SK-N-SH (cell line): ENCODE measurements around the gene MT1H. TPM values are rescaled to one million over a fixed set of nuclear protein-coding genes. Genes with fewer than 3 reads are reported as not detected.

Source experiments
- CTCF ChIA-PET: fragments of 300-600, 350-600 bp; formaldehyde crosslinking; extraction: SDS; loops from one replicate; lab custom pipeline; 2021; lab: Yijun Ruan, JAX
- POLR2A ChIA-PET: fragments of 350-600 bp; sonication (Branson Sonifier 250); formaldehyde crosslinking; extraction: SDS; loops from one replicate; lab custom pipeline; 2020; ENCODE audit warnings: antibody characterized with exemption, inconsistent platforms; lab: Yijun Ruan, JAX
- DNase-seq: peaks from one replicate; pipeline ENCODE4 v3.0.0; 2012
- H2AFZ ChIP-seq: fragments of 200-600 bp; sonication (generic); 2 replicates; pipeline ENCODE4 v1.8.1; 2016; ENCODE audit warnings: antibody characterized with exemption, mild to moderate bottlenecking, low read depth
- H3F3A ChIP-seq: fragments of 200-600 bp; sonication (generic); replicated peaks from 2 replicates; pipeline ENCODE3; 2016; ENCODE audit warnings: antibody characterized with exemption, mild to moderate bottlenecking; ENCODE audit not compliant: insufficient read depth
- H3K27ac ChIP-seq, 2 experiments: fragments of 200-500 bp in 1 of 2; fragments of 200-600 bp in 1 of 2; sonication (Bioruptor generic) in 1 of 2; sonication (generic), shearing (Covaris generic) in 1 of 2; 2 replicates each; pipeline versions ENCODE4 v1.5.1 to v1.6.1; 2014 to 2016; ENCODE audit warnings: low read depth in 2 of 2, inconsistent platforms in 1 of 2, low read length in 1 of 2, mild to moderate bottlenecking in 1 of 2, mixed read lengths in 1 of 2
- H3K27me3 ChIP-seq: fragments of 200-600 bp; sonication (generic), shearing (Covaris generic); 2 replicates; pipeline ENCODE4 v1.6.1; 2016; ENCODE audit warnings: mixed run types; ENCODE audit not compliant: insufficient read depth
- H3K36me3 ChIP-seq, 2 experiments: fragments of 200-500 bp in 1 of 2; fragments of 200-600 bp in 1 of 2; sonication (Bioruptor generic) in 1 of 2; sonication (generic) in 1 of 2; replicated peaks in 1 of 2; 2 replicates each; pipeline versions ENCODE3 to v1.5.1; 2014 to 2016; ENCODE audit warnings: low read length in 1 of 2, mild to moderate bottlenecking in 1 of 2; ENCODE audit not compliant: insufficient read depth in 2 of 2, control insufficient read depth in 1 of 2
- H3K4me1 ChIP-seq, 2 experiments: fragments of 200-500 bp in 1 of 2; fragments of 200-600 bp in 1 of 2; sonication (Bioruptor generic) in 1 of 2; sonication (generic), shearing (Covaris generic) in 1 of 2; 2 replicates each; pipeline versions ENCODE4 v1.5.1 to v1.6.1; 2014 to 2016; ENCODE audit warnings: low read depth in 1 of 2, low read length in 1 of 2, mixed run types in 1 of 2; ENCODE audit not compliant: insufficient read depth in 2 of 2, control insufficient read depth in 1 of 2
- H3K4me2 ChIP-seq: fragments of 200-600 bp; sonication (generic), shearing (Covaris generic); 2 replicates; pipeline ENCODE4 v1.6.1; 2017; ENCODE audit warnings: mixed run types
- H3K4me3 ChIP-seq, 2 experiments: fragments of 200-500 bp in 1 of 2; fragments of 200-600 bp in 1 of 2; sonication (Bioruptor generic) in 1 of 2; sonication (generic), shearing (Covaris generic) in 1 of 2; 2 replicates each; pipeline versions ENCODE4 v1.5.1 to v1.8.1; 2014 to 2016; ENCODE audit warnings: low read depth in 2 of 2, inconsistent platforms in 1 of 2, low read length in 1 of 2, mild to moderate bottlenecking in 1 of 2, mixed read lengths in 1 of 2, moderate library complexity in 1 of 2
- H3K79me2 ChIP-seq: fragments of 200-600 bp; sonication (generic); 2 replicates; pipeline ENCODE4 v1.8.1; 2017; ENCODE audit warnings: mild to moderate bottlenecking; ENCODE audit not compliant: insufficient read depth
- H3K9ac ChIP-seq: fragments of 200-600 bp; sonication (generic); 2 replicates; pipeline ENCODE4 v1.6.1; 2017; ENCODE audit warnings: mixed run types
- H3K9me2 ChIP-seq: fragments of 200-600 bp; sonication (generic); 2 replicates; pipeline ENCODE4 v1.6.1; 2017; ENCODE audit warnings: mixed run types
- H3K9me3 ChIP-seq: fragments of 200-600 bp; sonication (generic); 2 replicates; pipeline ENCODE4 v1.6.1; 2017; ENCODE audit warnings: mixed run types, mild to moderate bottlenecking, moderate library complexity
- H4K20me1 ChIP-seq: fragments of 200-600 bp; sonication (generic); 2 replicates; pipeline ENCODE4 v1.6.1; 2017; ENCODE audit warnings: mild to moderate bottlenecking, mixed run types; ENCODE audit not compliant: insufficient read depth
- CTCF ChIP-seq: fragments of 200-600 bp; sonication (generic); IDR thresholded peaks from 2 replicates; pipeline ENCODE4 v1.6.1; 2017; ENCODE audit warnings: antibody characterized with exemption, mild to moderate bottlenecking, moderate library complexity
- EP300 ChIP-seq, 2 experiments: IDR thresholded peaks; 2 replicates each; pipeline versions ENCODE4 v1.4.0 to v1.6.1; 2012; ENCODE audit warnings: borderline replicate concordance in 1 of 2, low read depth in 1 of 2, low read length in 1 of 2
- FOXM1 ChIP-seq: IDR thresholded peaks from 2 replicates; pipeline ENCODE4 v1.4.0; 2012; ENCODE audit warnings: low read depth, mild to moderate bottlenecking
- MEF2A ChIP-seq: IDR thresholded peaks from 2 replicates; pipeline ENCODE4 v1.4.0; 2012; ENCODE audit warnings: low read depth, borderline replicate concordance
- PBX3 ChIP-seq: IDR thresholded peaks from 2 replicates; pipeline ENCODE4; 2012
- POLR2AphosphoS5 ChIP-seq: IDR thresholded peaks from 2 replicates; pipeline ENCODE4 v1.6.1; 2012; ENCODE audit warnings: low read depth, low read length
- RFX5 ChIP-seq: IDR thresholded peaks from 2 replicates; pipeline ENCODE4 v1.6.1; 2012; ENCODE audit warnings: mild to moderate bottlenecking, improper control_type of control experiment, low read length
- RXRA ChIP-seq: IDR thresholded peaks from 2 replicates; pipeline ENCODE4 v1.4.0; 2012; ENCODE audit warnings: low read depth, mild to moderate bottlenecking, borderline replicate concordance
- TAF1 ChIP-seq: IDR thresholded peaks from 2 replicates; pipeline ENCODE4 v1.6.1; 2012; ENCODE audit warnings: low read depth, mild to moderate bottlenecking, low read length, moderate library complexity, borderline replicate concordance
- TCF12 ChIP-seq: IDR thresholded peaks from 2 replicates; pipeline ENCODE4 v1.4.0; 2012
- TEAD4 ChIP-seq: IDR thresholded peaks from 2 replicates; pipeline ENCODE4 v1.4.0; 2012; ENCODE audit warnings: mild to moderate bottlenecking, borderline replicate concordance; ENCODE audit not compliant: insufficient read depth
- WGBS: methylation state at CpG from one replicate; pipeline ENCODE4 v1.1.6; 2017; ENCODE audit warnings: low lambda C conversion rate; 5-methylcytosine and 5-hydroxymethylcytosine counted together
- polyA plus RNA-seq, 3 experiments: library from polyadenylated mRNA; depleted of rRNA; stranded (reverse); fragments of >200 nt; gene quantifications; 2 replicates each; pipeline ENCODE4 v1.2.3, GENCODE V29; 2012
- TF ChIP-seq, protein P1 (sequence below): IDR thresholded peaks from 2 replicates; pipeline ENCODE4 v1.4.0; 2012; ENCODE audit warnings: low read depth
- TF ChIP-seq, protein P2 (sequence below): IDR thresholded peaks from 2 replicates; pipeline ENCODE4 v1.6.1; 2012; ENCODE audit warnings: mild to moderate bottlenecking, low read depth, low read length, moderate library complexity

The MT1H gene
- polyA plus RNA-seq, 1 of the 3 experiments (the other 2 are of a cell fraction) = not detected

DNA sequence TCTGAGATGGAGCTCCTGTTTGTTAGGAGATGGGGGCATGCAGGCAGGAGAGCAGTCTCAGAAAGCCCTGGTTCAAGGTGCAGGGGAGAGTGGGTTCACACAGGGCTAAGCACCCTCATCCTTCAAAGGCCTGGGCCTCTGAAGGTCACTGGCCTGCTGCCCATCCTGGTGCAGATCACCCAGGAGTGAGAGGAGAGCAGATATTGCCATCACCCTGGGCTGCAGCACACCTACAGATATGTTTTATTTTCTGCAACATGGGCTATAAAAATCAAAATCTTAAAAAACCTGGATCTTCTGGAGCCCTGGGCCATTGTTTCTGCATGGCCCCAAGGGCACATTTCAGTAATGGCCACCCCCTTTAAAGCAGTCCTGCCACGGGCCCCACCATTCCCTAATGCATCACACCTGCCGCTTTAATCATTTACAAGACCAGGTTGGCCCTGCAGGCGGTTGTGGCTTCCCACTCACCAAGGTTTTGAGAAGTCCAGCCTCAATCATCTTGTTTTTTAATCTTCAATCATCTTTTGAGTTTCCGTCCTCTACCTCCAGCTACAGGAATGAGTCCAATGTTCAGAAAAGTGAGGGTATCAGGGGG lies 39.9 kb downstream of the MT1H start (continued):
- TF ChIP-seq FOXM1 (no peak), POLR2AphosphoS5 (no peak)
- TF ChIP-seq, protein P1, sequence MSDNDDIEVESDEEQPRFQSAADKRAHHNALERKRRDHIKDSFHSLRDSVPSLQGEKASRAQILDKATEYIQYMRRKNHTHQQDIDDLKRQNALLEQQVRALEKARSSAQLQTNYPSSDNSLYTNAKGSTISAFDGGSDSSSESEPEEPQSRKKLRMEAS = no peak

GRCh38 chr16:56710181-56710737 lies 40.6 kb downstream of the MT1H start:
- peaks cover 0 to 18% of the 10 kb centered on the region in 2 experiments; a peak in 2 of 4 replicates for H3K4me1 ChIP-seq
- CTCF ChIA-PET = interaction anchor here (1.1 to 2.2 kb wide), 4 partner anchors 13 to 109 kb away, joined by 3 to 7 read pairs (median 4); no protein-coding TSS in a partner anchor

More at GRCh38 chr16:56710181-56710737, 40.6 kb downstream of the MT1H start:
- H4K20me1 ChIP-seq = no peaks in the 10 kb centered on the region
- no peak for DNase-seq
- H3K27me3 ChIP-seq = no peaks in the 10 kb centered on the region
- TF ChIP-seq POLR2AphosphoS5 (no peak), TEAD4 (no peak), CTCF (no peak), RXRA (no peak), TCF12 (no peak), RFX5 (no peak), FOXM1 (no peak), PBX3 (no peak), EP300 (IDR thresholded peaks at IDR 0.05; ENCODE audit: borderline replicate concordance in 1 of 2, low read depth in 1 of 2, low read length in 1 of 2) (no peak), TAF1 (no peak), MEF2A (no peak)
- TF ChIP-seq, protein P2, sequence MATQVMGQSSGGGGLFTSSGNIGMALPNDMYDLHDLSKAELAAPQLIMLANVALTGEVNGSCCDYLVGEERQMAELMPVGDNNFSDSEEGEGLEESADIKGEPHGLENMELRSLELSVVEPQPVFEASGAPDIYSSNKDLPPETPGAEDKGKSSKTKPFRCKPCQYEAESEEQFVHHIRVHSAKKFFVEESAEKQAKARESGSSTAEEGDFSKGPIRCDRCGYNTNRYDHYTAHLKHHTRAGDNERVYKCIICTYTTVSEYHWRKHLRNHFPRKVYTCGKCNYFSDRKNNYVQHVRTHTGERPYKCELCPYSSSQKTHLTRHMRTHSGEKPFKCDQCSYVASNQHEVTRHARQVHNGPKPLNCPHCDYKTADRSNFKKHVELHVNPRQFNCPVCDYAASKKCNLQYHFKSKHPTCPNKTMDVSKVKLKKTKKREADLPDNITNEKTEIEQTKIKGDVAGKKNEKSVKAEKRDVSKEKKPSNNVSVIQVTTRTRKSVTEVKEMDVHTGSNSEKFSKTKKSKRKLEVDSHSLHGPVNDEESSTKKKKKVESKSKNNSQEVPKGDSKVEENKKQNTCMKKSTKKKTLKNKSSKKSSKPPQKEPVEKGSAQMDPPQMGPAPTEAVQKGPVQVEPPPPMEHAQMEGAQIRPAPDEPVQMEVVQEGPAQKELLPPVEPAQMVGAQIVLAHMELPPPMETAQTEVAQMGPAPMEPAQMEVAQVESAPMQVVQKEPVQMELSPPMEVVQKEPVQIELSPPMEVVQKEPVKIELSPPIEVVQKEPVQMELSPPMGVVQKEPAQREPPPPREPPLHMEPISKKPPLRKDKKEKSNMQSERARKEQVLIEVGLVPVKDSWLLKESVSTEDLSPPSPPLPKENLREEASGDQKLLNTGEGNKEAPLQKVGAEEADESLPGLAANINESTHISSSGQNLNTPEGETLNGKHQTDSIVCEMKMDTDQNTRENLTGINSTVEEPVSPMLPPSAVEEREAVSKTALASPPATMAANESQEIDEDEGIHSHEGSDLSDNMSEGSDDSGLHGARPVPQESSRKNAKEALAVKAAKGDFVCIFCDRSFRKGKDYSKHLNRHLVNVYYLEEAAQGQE = no peak
- TF ChIP-seq, protein P1 = no peak
- no peak overlapping the region for H3K9ac ChIP-seq
- H3F3A ChIP-seq = no peaks in the 10 kb centered on the region
- H3K36me3 ChIP-seq = no peaks in the 10 kb centered on the region
- no peaks in the 10 kb centered on the region for H3K79me2 ChIP-seq
- WGBS = 56% methylated on average over 3 of the region's 3 CpGs
- no peak overlapping the region for H2AFZ ChIP-seq
- no peak overlapping the region for H3K4me2 ChIP-seq
- H3K9me3 ChIP-seq = no peaks in the 10 kb centered on the region
- POLR2A ChIA-PET = no interaction called here
- no peaks in the 10 kb centered on the region for H3K9me2 ChIP-seq
- H3K27ac ChIP-seq = no peak overlapping the region
- H3K4me3 ChIP-seq = no peak overlapping the region
